ENCODE results near the gene ANKMY1.

DNA sequence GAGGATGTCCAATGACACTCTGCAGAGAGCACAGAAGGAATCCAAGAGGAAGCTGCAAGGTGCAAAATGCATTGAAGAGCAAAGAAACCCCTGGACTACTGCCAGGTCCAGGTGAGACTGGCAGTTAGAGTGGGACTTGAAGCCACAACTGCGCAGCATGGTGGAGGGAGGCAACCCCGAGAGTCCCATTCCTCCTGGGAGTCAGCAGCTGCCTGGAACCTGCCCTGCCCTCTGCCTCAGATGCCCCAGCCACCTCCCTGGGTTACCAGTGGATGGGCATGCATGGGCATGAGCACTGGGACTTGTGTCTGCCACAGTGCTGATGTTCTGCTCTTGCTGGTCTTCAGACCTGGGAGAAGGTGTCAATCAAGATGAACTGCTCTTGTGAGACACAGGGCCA lies 43.2 kb downstream of the ANKMY1 start:
- TF ChIP-seq YY1 (IDR thresholded peaks at IDR 0.05; ENCODE audit: low read depth, low read length) (no peak), JUND (IDR thresholded peaks at IDR 0.05; ENCODE audit: low read length) (no peak), RNF2 (IDR thresholded peaks at IDR 0.05; ENCODE audit: borderline replicate concordance, low read depth, low read length, missing control alignments, poor library complexity, severe bottlenecking) (no peak), POLR2AphosphoS5 (IDR thresholded peaks at IDR 0.05; ENCODE audit: low read depth, low read length) (no peak), SIN3A (conservative IDR thresholded peaks at IDR 0.05 in 1 of 2, IDR thresholded peaks at IDR 0.05 in 1 of 2; ENCODE audit: low read depth in 1 of 2, low read length in 2 of 2) (no peak), EP300 (IDR thresholded peaks at IDR 0.05; ENCODE audit: borderline replicate concordance in 1 of 2, low read depth in 2 of 2, low read length in 2 of 2) (no peak), EZH2 (IDR thresholded peaks at IDR 0.05; ENCODE audit: low read depth, low read length, severe bottlenecking) (no peak), SP1 (IDR thresholded peaks at IDR 0.05; ENCODE audit: low read depth, low read length) (no peak), RBBP5 (IDR thresholded peaks at IDR 0.05; ENCODE audit: borderline replicate concordance, low read depth, low read length) (no peak), POLR2A (IDR thresholded peaks at IDR 0.05; ENCODE audit: control extremely low read depth in 1 of 2, low read depth in 2 of 2, low read length in 2 of 2) (no peak)
- TF ChIP-seq, protein P1, sequence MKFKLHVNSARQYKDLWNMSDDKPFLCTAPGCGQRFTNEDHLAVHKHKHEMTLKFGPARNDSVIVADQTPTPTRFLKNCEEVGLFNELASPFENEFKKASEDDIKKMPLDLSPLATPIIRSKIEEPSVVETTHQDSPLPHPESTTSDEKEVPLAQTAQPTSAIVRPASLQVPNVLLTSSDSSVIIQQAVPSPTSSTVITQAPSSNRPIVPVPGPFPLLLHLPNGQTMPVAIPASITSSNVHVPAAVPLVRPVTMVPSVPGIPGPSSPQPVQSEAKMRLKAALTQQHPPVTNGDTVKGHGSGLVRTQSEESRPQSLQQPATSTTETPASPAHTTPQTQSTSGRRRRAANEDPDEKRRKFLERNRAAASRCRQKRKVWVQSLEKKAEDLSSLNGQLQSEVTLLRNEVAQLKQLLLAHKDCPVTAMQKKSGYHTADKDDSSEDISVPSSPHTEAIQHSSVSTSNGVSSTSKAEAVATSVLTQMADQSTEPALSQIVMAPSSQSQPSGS (IDR thresholded peaks at IDR 0.05; ENCODE audit: low read length): no peak
- TF ChIP-seq, protein P2, sequence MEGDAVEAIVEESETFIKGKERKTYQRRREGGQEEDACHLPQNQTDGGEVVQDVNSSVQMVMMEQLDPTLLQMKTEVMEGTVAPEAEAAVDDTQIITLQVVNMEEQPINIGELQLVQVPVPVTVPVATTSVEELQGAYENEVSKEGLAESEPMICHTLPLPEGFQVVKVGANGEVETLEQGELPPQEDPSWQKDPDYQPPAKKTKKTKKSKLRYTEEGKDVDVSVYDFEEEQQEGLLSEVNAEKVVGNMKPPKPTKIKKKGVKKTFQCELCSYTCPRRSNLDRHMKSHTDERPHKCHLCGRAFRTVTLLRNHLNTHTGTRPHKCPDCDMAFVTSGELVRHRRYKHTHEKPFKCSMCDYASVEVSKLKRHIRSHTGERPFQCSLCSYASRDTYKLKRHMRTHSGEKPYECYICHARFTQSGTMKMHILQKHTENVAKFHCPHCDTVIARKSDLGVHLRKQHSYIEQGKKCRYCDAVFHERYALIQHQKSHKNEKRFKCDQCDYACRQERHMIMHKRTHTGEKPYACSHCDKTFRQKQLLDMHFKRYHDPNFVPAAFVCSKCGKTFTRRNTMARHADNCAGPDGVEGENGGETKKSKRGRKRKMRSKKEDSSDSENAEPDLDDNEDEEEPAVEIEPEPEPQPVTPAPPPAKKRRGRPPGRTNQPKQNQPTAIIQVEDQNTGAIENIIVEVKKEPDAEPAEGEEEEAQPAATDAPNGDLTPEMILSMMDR (IDR thresholded peaks at IDR 0.05; ENCODE audit: control extremely low read depth in 1 of 3, insufficient read depth in 1 of 3, low read depth in 1 of 3, low read length in 3 of 3): no peak
